HCEC 1CT (cell line): ENCODE results near the gene DAP3.
"Not testable (repeated sequence)": the region's sequence is repeated elsewhere in the genome, so short reads cannot be mapped to it uniquely, and the experiment has no call there.

Experiments used
- DNase-seq: peaks from one replicate; pipeline ENCODE4 v3.0.0-alpha.2; 2017

DAP3 gene

DNA sequence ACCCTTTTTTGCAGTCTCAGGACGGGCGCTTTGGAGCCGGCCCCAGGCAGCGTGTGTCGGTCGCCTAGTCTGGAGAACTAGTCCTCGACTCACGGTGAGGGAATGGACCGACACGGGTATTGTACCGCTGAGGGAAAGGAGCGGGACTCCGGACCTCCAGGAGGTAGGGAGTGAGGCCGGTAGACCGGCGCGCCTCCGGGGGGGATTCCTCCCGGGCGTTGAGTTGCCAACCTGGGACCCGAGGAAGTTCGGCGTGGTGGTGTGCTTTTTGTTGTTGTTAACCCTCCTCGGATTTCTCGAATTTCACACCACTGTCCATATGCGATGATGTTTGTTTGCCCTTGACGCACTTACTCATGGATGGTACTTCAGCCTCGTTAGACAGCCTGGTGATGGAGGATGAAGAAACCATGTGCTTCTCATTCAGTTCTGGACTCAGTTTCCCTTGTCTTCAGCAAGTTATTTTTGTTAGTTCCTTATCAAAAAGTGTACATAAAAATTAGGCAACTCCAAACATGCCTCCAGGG is at the start of gene DAP3:
Gene DAP3, plus strand, starts transcription at position 11 of the 527 bp plus-strand sequence. CDS start 20,689 bp downstream, outside the sequence.
- DNase-seq: peak; percentile 77

DNA sequence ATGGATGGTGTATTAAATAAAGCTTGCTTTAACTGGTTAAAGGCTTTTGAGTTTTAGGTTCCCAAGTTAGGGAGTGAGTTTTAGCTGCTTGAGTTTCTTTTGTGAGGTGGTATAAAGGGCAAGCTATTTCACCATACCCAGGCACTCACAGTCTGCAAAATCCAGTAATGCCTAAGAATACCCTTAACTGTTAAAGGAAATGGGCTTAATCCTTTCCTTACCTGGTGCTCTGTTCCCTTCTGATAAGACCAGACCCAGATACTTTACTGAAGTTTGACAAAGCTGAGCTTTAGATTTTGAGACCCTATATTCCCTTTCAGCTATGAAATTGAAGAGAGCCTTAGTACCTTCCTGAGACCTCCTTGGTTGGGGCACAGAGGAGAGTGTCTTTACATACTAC is 48.5 kb upstream of the DAP3 start:
- DNase-seq: no peak

DNA sequence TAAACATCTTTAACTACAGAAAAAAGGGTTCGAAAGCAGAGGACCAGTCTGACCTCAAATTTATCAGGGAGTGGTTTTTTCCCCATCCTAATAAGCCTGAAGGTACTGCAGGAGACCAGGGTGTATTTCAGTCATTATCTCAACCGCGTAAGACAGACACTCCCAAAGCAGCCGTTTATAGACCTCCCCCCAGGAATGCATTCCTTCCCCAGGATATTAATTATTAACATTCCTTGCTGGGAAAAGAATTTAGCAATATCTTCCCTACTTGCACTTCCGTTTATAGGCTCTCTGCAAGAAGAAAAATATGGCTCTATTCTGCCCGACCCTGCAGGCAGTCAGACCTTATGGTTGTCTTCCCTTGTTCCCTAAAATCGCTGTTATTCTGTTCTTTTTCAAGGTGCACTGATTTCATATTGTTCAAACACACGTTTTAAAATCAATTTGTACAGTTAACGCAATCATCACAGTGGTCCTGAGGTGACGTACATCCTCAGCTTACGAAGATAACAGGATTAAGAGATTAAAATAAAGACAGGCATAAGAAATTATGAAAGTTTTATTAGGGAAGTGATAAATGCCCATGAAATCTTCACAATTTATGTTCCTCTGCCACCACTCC is 46.2 kb upstream of the DAP3 start:
- not testable (repeated sequence) for DNase-seq

DNA sequence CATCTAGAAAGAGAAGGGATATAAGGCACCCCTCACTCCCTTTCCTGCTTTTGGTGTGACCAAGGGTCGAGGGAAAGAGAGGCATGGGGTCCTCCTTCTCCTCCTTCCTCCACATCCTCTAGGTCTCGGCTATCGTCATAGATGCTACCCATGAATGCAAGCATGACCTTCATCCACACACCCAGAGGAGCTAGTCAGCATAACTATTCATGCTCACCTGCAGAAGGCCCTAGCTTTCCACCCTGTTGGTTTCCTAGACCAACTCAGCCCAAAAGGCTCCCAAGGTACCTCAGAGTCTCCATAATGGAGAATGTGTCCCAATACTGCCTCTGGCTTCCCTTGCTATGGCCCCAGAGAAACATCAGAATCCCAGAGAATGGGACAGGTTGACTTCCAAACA is 45.7 kb upstream of the DAP3 start:
- no peak for DNase-seq

DNA sequence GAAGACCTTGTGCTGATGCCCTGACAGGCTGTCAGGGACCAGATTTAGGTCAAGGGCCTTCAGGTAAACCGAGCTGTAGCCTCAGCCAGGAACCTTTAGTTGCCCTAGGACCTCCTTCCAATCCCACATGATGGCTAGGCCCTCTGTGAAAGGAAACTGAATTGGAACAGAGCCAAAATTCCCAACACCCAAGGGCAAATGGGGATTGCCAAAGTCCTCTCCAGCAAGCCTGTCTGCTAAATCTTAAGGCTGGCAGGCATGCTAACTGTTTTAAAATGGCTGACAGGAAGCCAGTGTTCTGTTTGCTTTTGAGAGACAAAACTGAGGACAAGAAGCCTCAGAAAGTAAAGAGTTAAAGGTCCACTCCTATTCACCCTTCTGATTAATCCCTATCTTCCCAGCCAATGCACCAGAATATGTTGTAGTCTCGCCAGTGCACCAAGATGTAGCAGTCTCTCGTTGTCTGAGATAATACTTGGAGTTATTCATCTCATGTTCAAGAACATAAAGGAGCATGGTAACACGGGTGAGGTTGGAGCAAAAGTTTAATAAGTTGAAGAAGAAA is 43.8 kb upstream of the DAP3 start:
- no peak for DNase-seq

DNA sequence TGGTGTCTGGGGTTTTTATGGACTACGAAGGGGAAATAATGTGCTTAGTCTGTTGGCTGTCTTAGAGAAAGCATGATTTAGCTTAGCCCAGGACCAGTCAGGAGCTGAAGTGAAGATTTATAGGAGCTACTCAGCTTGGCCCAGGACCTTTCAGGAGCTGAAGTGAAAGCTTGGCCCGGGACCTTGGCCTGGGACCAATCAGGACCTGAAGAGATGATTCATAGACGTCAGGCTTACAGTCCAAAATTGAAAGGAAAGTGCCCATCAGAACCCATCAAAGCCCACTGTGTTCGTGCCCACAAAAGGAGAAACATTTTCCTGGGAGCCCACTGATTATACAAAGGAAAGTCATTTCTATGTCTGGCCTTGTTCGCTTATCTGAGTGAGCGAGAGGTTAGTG is 43.2 kb upstream of the DAP3 start:
- no peak for DNase-seq

DNA sequence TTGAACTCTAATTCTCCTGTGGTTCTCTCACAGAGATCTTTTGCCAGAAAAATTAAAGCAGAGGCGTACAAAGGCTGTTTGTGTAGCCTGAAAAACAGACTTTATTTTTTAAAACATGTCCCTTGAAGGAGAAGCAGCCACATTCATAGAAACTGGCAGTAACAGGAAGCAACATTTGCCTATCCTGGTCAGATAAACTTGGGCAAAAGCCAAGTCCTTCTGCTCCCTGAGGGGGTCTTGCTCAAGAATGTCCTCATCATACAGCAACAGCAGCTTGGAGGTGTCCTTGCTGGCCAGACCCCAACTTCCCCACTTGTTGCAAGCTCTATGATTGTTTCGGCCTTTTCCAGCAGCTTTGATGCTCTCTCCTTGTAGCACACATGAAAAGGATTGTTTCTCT is 42.6 kb upstream of the DAP3 start:
- DNase-seq: no peak

DNA sequence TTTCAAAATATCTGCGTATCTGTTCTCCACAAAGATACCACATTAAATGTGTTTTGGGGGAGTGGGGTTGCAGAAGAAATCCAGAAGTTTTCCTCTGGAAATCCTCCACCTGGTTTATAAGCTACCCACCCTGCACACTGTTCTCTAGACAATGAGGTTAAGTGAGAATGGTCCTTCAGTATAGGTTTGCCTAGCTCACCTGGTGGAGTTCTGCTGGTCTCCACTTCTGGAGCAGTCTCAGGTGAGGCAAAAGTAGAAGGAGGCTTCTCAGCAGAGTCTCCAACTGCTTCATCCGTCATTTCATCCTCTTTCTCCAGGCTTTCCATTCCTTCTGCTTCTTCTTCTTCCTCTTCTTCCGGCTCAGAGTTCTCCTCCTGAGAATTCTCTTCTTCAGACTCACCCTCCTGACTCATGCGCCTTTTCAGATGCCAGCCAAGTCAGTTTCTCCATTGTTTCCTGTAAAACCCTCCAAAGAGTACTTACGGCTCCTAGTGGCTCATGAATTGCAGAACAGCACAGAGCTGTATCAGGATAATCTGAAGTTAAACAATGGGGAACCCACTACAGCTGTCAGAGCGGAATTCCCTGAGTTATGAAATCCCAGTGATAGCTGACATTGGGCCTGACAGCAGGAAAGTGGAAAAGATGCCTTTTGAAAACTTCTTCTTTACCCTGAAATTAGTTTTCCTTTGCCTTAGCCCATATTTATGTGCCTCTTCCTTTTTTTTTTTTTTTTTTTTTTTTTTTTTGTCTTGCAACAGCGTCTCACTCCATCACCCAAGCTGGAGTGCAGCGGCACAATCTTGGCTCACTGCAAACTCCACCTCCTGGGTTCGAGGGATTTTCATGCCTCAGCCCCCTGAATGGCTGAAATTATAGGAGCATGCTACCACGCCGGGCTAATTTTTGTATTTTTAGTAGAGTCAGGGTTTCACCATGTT is 40.4 kb upstream of the DAP3 start:
- peak; percentile 93 for DNase-seq

DNA sequence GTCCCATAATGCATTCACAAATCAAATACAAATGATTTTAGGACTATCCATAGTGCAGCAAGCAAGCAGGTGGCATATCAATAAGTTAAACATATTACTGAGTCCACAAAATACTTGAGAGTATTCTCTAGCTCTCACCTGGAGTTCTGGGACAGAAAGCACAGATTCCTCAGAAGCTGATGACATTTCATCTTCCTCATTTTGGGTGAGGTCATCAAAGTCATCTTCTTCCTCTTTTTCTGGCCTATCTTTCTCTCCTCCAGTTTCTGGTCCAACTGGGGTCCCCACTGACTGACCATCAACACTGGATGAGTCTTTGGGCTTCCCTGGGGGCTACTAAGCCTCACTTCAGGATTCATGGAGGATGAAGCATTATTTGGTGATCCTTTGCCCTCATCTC is 39.2 kb upstream of the DAP3 start:
- DNase-seq: no peak

DNA sequence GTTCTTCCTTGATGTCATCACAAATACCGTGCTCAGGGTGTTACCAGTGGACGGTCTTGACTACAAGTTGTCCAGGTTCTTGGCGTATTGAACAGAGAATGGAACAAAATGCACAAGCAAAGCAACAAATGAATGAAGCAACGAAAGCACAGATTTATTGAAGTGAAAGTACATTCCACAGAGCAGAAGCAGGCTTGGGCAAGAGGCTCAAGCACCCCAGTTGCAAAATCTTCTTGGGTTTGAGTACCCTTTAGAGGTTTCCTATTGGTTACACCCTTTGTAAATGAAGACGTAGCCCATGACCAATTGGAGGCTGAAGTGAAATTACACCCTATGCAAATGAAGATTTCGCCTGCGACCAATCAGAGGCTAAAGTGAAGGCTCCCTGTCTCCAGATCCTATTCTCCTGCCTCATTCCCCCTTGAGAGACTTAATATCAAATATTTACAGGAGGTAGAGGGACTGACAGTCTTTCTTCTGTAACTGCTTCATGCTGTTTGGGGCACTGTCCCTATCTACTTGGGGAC is 38.6 kb upstream of the DAP3 start:
- DNase-seq: no peak

DNA sequence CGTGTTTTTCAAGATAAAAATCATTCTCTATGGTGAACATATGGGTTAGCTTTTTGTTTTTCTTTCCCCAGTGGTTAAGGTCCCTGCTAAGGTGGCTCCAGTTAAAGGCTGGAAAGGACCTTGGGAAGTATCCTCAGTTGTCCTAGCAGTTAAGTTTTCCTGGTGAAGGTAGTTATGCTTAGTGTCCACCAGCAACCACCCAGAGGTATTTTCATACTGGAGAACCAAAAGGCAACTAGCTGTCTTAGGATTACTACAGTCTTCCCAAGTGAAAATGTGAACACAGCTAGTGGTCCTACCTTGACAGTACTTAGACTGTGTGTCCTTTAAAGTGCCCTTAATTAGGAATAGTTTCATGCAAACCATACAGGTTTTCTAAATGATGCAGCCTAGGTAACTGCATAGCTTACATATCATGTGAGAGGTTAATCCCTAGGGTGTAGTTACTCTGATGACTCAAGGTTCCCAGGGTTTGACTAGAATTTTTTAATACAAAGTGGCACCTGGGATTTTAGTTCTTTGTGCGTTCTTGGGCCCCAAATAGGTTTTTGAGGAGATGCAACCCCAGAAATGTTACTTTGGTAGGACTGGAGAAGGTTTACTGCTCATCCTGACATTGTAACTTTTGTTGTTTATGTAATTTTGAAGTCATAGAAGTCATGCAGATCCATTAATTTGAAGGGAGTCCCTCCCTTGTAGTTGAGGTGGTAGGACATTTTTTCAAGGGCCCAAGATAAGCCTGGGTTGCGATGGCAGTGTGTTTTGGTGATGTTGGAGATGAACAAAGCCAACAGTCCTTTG is 36.8 kb upstream of the DAP3 start:
- no peak for DNase-seq

DNA sequence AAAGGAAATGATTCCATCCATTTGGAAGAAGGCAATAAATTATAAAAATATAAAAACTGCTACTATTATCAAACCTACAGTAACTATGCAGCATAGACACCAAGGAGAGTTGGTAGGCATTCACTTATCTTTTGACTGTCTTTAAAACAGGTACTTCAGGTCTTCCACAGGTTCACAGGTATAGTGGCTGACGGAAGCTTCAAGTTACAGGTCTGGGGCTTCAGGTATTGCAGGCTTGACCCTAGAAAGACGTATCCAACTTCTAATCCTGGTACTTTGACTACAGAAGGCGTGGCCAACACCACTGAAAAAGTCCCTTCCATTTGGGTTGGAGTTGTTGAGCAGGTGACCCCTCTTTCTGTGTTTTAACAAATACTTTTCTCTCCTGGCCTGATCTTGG is 35.9 kb upstream of the DAP3 start:
- no peak for DNase-seq

DNA sequence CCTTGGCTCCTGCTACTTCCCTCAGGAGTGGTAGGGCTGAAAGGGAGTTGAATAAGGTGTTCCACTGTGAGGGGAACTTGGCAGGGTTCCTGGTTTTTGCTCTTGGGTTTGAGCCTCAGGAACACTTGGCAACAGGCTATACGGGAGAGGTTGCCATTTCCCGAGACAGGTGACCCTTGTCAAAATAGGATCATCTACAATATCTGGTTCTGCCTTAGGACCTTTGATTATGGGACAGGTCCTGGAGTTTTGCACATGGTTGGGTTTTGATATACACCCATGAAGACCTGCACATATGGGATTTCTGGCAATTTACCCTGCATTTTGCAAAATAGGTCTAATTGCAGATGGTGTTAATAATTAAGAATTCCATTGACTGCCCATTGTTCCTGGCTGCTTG is 31.4 kb upstream of the DAP3 start:
- DNase-seq: no peak

DNA sequence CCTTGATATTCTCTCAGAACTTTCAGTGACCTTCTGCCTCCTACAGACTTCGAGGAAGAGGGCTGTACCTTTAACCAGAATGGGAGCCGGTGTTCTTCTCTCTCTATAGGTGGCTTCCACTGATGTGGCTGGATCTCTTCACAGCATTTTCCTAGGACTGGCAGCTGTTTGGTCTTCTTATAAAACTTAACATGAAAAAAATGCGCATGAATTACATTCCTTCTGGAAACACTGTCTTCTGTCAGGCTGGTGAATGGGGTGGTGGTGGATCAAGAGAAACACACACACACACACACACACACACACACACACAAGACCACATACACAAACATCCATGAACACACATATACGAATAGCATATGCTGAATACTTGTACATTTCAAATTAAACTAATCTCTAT is 27.7 kb upstream of the DAP3 start:
- DNase-seq: not testable (repeated sequence)

DNA sequence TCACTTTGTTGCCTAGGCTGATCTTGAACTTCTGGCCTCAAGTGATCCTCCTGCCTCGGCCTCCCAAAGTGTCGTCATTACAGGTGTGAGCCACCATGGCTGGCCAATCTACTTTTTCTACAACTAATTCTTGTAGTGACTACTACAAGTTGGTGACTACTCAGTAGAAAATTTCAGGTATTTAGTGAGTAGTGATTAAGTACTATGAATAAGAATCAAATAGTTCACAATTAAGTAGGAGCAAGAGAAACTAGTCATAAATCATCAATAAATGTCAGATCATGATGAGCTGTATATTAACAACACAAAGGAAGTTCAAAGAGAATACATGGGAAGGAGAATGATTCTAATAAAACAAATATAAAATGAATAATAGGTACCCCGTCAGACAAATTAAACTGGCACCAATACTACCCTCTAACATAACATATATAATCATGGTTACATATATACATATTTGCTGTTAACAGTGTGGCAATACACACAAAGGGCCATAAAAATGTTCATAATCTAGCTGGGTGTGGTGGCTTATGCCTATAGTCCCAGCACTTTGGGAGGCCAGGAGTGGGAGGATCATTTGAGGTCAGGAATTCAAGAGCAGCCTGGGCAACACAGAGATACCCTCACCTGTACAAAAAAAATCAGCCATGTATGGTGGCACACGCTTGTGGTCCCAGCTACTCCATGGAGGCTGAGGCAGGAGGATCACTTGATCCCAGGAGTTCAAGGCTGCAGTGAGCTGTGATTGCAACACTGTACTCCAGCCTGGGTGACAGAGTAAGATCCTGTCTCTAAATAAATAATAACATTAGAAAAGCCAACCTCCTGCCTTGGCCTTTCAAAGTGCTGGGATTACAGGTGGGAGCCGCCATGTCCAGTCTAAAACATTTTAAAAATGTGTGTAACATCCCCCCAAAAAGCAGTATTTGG is 19.4 kb upstream of the DAP3 start:
- no peak for DNase-seq

DNA sequence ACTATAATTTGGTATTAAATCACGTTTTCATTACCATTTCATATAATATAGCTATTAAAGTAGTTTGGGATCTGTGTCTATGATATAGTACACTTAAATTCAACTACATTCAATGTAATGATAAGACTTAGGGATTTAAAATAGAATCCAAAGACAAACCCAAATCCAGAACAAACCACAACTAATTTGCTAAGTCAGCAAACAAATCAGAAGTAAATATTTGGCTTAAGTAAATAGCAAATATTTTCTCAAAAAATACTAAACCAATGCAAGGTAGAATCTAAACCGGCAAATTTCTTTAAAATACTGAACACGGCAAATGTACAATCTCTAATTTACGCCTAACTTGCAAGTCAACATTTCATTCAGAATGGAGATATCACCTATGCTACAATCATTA is 17.1 kb upstream of the DAP3 start:
- DNase-seq: no peak

DNA sequence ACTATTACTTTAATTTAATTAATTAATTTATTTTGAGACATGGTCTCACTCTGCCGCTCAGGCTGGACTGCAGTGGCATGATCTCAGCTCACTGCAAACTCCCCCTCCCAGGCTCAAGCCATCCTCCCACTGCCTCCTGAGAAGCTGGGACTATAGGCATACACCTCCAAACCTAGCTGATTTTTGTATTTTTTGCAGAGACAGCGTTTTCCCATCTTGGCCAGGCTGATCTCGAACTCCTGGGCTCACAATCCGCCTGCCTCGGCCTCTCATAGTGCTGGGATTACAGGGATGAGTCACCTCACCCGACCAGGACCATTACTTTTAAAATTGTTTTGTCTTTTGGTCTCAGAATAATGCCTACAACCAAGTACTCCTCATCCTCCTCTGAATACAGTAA is 15.9 kb upstream of the DAP3 start:
- DNase-seq: no peak

DNA sequence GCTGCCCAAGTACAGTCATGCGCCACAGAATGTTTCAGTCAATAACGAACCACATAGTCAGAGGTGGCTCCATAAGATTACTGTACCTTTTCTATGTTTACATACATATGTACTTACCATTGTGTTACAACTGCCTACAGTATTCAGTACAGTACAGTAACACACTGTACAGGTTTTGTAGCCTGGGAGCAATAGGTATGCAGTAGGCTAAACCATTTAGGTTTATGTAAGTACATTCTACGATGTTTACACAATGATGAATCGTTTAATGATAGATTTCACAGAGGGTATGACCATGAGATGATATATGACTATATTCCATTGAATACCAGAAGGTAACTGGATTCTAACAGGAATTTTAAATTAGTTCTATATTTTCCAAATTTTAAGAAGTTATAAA is 10.9 kb upstream of the DAP3 start:
- DNase-seq: no peak

DNA sequence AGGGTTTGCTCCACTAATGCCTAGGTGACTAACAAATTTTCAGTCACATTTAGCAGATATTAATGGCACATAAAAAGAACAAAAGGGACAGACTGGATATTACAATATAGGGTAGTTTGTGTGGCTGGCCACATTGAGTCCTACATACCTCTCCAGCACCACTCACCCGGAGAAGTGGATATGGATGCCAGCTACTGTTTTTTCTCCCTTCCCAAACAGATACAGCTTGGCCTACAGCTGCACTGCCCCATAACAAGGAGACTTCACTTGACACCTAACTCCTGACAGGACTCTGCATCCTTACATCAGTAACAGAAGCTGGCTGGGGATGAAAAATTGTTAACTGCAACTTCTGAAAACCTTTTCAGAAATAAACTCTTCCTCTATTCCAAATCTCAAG is 9.9 kb upstream of the DAP3 start:
- DNase-seq: not testable (repeated sequence)

DNA sequence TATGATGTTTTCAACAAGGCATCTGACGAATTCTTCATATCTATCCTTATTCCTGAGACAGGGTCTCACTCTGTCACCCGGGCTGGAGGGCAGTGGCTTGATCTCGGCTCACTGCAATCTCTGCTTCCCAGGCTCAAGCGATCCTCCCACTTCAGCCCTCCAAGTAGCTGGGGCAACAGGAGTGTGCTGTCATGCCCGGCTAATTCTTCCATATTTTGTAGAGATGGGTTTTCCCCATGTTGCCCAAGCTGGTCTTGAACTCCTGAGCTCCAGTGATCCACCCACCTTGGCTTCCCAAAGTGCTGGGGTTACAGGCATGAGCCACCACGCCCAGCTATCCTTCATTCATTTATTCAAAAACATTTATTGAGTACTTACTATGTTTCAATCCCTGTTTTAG is 8.4 kb upstream of the DAP3 start:
- DNase-seq: no peak

DNA sequence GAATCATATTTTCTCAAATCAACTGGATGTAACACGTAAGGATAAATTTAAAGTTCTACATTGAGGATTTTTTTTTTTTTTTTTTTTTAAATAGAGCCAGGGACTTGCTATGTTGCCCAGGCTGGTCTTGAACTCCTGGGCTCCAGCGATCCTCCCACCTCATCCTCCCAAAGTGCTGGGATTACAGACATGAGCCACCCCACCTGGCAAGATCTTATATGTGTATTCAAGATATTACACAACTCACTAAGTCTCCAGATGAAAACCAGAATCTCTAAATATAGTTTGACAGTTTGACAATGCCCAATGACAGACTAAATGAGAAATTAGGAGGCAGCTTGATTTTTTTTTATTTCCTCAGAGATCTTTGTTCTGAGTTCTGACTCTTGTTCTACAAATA is 7.1 kb upstream of the DAP3 start:
- DNase-seq: no peak
